Hippocampal formation (tissue), 2 donors: ENCODE measurements around the gene ARHGEF11.

Experiments
- DNase-seq, 2 donors: peaks; one replicate each; lab custom pipeline; 2025; lab: John Stamatoyannopoulos, UW

The ARHGEF11 gene

GRCh38 chr1:157047062-157047410, 1.5 kb upstream of the ARHGEF11 start:
- DNase-seq, result no peak

GRCh38 chr1:157044326-157044725, 1.2 kb downstream of the ARHGEF11 start:
- no peak for DNase-seq

GRCh38 chr1:157043685-157044084, 1.9 kb downstream of the ARHGEF11 start:
- peak in 1 of 2 donors; percentile 2 for DNase-seq

GRCh38 chr1:157042846-157043245, 2.7 kb downstream of the ARHGEF11 start:
- no peak for DNase-seq

- no peak for DNase-seq
Observed at GRCh38 chr1:157040802-157041201, 4.7 kb downstream of the ARHGEF11 start.

- no peak for DNase-seq
Observed at GRCh38 chr1:157035121-157035520, 10.4 kb downstream of the ARHGEF11 start.

GRCh38 chr1:157034137-157034800, 11.3 kb downstream of the ARHGEF11 start:
- peak; percentile 45 to 52 for DNase-seq

- no peak for DNase-seq
Observed at GRCh38 chr1:157033357-157033876, 12.1 kb downstream of the ARHGEF11 start.

GRCh38 chr1:157032303-157032702, 13.2 kb downstream of the ARHGEF11 start:
- no peak for DNase-seq

- no peak for DNase-seq
Observed at GRCh38 chr1:157030728-157031127, 14.8 kb downstream of the ARHGEF11 start.

GRCh38 chr1:157028674-157029073, 16.9 kb downstream of the ARHGEF11 start:
- no peak for DNase-seq

- DNase-seq, result no peak
Observed at GRCh38 chr1:157025856-157026255, 19.7 kb downstream of the ARHGEF11 start.

GRCh38 chr1:157025385-157025784, 20.2 kb downstream of the ARHGEF11 start:
- no peak for DNase-seq

GRCh38 chr1:157021688-157022087, 23.9 kb downstream of the ARHGEF11 start:
- no peak for DNase-seq

- DNase-seq, result no peak
Observed at GRCh38 chr1:157019457-157019856, 26.1 kb downstream of the ARHGEF11 start.

GRCh38 chr1:157011845-157012244, 33.7 kb downstream of the ARHGEF11 start:
- no peak for DNase-seq

- DNase-seq, result no peak
Observed at GRCh38 chr1:157008502-157008901, 37.0 kb downstream of the ARHGEF11 start.

GRCh38 chr1:157007306-157007705, 38.2 kb downstream of the ARHGEF11 start:
- DNase-seq, result no peak

GRCh38 chr1:157006676-157007075, 38.9 kb downstream of the ARHGEF11 start:
- no peak for DNase-seq

- DNase-seq, result no peak
Observed at GRCh38 chr1:157005965-157006364, 39.6 kb downstream of the ARHGEF11 start.

- no peak for DNase-seq
Observed at GRCh38 chr1:157004806-157005205, 40.7 kb downstream of the ARHGEF11 start.

- DNase-seq, result no peak
Observed at GRCh38 chr1:157004327-157004726, 41.2 kb downstream of the ARHGEF11 start.

GRCh38 chr1:157001304-157001703, 44.2 kb downstream of the ARHGEF11 start:
- DNase-seq, result no peak

GRCh38 chr1:157000686-157001085, 44.9 kb downstream of the ARHGEF11 start:
- DNase-seq, result no peak
